ENCODE measurements around the gene CBFB. TPM values are rescaled to one million over a fixed set of nuclear protein-coding genes. Genes with fewer than 3 reads are reported as not detected.

Gene CBFB
- total RNA-seq, 2 experiments from 2014 or later = 58.8 to 59.6 TPM

DNA sequence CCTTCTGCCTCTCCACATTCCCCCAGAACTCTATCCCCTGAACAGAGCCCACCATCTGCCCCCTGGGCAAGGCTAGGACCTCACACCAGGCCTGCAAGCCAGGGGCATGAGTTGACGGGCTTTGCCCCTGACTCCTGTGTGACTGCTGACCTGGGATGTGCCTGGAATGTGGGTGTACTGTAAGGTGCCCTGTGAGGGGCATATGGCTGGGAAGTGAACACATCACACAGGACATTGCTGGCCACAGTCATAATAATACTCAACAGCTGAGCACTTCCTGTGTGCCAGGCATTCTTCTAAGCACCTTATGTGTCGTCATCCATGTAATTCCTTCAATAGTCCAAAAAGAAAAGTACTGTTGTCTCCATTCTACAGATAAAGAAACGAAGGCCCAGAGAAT, 27.2 kb upstream of the CBFB start:
- H3K4me3 ChIP-seq (ENCODE audit: low read length) = no peak overlapping the region
- H3K27ac Mint-ChIP-seq = no peak overlapping the region

DNA sequence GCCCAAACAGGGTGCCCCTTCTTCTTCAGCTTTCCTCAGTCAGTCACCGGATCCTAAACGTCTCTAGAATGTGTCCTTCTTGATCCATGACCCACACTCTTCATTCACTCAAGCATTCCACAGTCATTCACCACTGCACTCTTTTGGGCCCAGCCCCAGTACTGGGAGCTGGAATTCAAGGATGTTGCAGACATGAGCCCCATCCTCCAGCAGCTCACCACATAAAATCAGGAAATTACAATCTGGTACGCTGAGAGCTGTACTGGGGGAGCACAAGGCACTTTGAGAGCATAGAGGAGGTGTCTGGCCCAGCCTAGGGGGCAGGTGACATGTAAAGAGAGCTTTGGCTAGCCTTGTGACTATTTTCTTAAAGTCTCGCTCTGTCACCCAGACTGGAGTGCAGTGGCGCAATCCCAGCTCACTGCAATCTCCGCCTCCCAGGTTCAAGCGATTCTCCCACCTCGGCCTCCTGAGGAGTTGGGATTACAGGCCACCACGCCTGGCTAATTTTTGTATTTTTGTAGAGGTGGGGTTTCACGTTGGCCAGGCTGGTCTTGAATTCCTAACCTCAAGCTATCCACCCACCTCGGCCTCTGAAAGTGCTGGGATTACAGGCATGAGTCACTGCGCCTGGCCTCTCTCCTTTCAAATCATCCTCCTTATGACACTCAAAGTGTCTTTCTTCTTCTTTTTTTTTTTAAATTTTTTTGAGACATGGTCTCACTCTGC, 21.9 kb upstream of the CBFB start:
- H3K4me3 ChIP-seq (ENCODE audit: low read length) = no peak overlapping the region
- no peaks in the 10 kb centered on the region for H3K27me3 Mint-ChIP-seq

More for the DNA sequence above, 27.2 kb upstream of the CBFB start:
- peaks cover 9% of the 10 kb centered on the region for H3K36me3 ChIP-seq (ENCODE audit: insufficient read depth, low read length)
- Mint-ChIP-seq H3K36me3 (ENCODE audit: low read depth) (peaks cover 2% of the 10 kb centered on the region), H3K4me1 (ENCODE audit: low read depth) (peaks cover 9% of the 10 kb centered on the region), H3K4me3 (peak overlapping the region; percentile 79), H3K9me3 (no peaks in the 10 kb centered on the region), H3K27me3 (no peaks in the 10 kb centered on the region)
- H3K27ac ChIP-seq (ENCODE audit: low read depth in 1 of 2, low read length in 2 of 2) = no peak overlapping the region
- intact Hi-C loops (cut with DNase I, micrococcal nuclease) = no loop called here
- ATAC-seq (ENCODE audit: poor library complexity) (no peak), DNase-seq (no peak)
- H3K4me1 ChIP-seq (ENCODE audit: insufficient read depth, low read length) = peaks cover 18% of the 10 kb centered on the region
- H3K27me3 ChIP-seq (ENCODE audit: control insufficient read depth in 1 of 2, insufficient read depth in 2 of 2, low read length in 2 of 2) = no peaks in the 10 kb centered on the region
- CTCF ChIA-PET = no interaction called here
- POLR2A ChIA-PET = interaction anchor here (0.6 kb wide), 1 partner anchor 329 kb away, joined by 4 read pairs; no protein-coding TSS in a partner anchor
- TF ChIP-seq, protein P1, sequence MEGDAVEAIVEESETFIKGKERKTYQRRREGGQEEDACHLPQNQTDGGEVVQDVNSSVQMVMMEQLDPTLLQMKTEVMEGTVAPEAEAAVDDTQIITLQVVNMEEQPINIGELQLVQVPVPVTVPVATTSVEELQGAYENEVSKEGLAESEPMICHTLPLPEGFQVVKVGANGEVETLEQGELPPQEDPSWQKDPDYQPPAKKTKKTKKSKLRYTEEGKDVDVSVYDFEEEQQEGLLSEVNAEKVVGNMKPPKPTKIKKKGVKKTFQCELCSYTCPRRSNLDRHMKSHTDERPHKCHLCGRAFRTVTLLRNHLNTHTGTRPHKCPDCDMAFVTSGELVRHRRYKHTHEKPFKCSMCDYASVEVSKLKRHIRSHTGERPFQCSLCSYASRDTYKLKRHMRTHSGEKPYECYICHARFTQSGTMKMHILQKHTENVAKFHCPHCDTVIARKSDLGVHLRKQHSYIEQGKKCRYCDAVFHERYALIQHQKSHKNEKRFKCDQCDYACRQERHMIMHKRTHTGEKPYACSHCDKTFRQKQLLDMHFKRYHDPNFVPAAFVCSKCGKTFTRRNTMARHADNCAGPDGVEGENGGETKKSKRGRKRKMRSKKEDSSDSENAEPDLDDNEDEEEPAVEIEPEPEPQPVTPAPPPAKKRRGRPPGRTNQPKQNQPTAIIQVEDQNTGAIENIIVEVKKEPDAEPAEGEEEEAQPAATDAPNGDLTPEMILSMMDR (IDR thresholded peaks at IDR 0.05) = no peak
- H3K9me3 ChIP-seq (ENCODE audit: control insufficient read depth in 1 of 2, insufficient read depth in 1 of 2, low read length in 2 of 2) = no peaks in the 10 kb centered on the region

GRCh38 chr16:67009158-67009557, 19.8 kb upstream of the CBFB start:
- POLR2A ChIA-PET = no interaction called here
- Mint-ChIP-seq H3K4me3 (no peak overlapping the region), H3K27ac (no peak overlapping the region), H3K27me3 (no peaks in the 10 kb centered on the region), H3K4me1 (ENCODE audit: low read depth) (no peaks in the 10 kb centered on the region), H3K36me3 (ENCODE audit: low read depth) (peaks cover 5% of the 10 kb centered on the region), H3K9me3 (no peaks in the 10 kb centered on the region)
- intact Hi-C loops (cut with DNase I, micrococcal nuclease) = no loop called here
- Histone ChIP-seq H3K36me3 (ENCODE audit: insufficient read depth, low read length) (peaks cover 3% of the 10 kb centered on the region), H3K27me3 (ENCODE audit: control insufficient read depth in 1 of 2, insufficient read depth in 2 of 2, low read length in 2 of 2) (no peaks in the 10 kb centered on the region), H3K4me1 (ENCODE audit: insufficient read depth, low read length) (peaks cover 10% of the 10 kb centered on the region), H3K4me3 (ENCODE audit: low read length) (no peak overlapping the region), H3K27ac (ENCODE audit: low read depth in 1 of 2, low read length in 2 of 2) (no peak overlapping the region), H3K9me3 (ENCODE audit: control insufficient read depth in 1 of 2, insufficient read depth in 1 of 2, low read length in 2 of 2) (no peaks in the 10 kb centered on the region)
- DNase-seq = no peak
- TF ChIP-seq, protein P1 (IDR thresholded peaks at IDR 0.05) = no peak
- ATAC-seq (ENCODE audit: poor library complexity) = no peak
- CTCF ChIA-PET = no interaction called here

More for the DNA sequence above, 21.9 kb upstream of the CBFB start:
- H3K4me3 Mint-ChIP-seq = no peak overlapping the region
- H3K9me3 Mint-ChIP-seq = no peaks in the 10 kb centered on the region
- ATAC-seq (ENCODE audit: poor library complexity) = no peak
- no peak overlapping the region for H3K27ac ChIP-seq (ENCODE audit: low read depth in 1 of 2, low read length in 2 of 2)
- H3K36me3 Mint-ChIP-seq (ENCODE audit: low read depth) = peaks cover 5% of the 10 kb centered on the region
- H3K36me3 ChIP-seq (ENCODE audit: insufficient read depth, low read length) = peaks cover 9% of the 10 kb centered on the region
- no peaks in the 10 kb centered on the region for H3K4me1 ChIP-seq (ENCODE audit: insufficient read depth, low read length)
- TF ChIP-seq, protein P1 (IDR thresholded peaks at IDR 0.05) = no peak
- H3K27me3 ChIP-seq (ENCODE audit: control insufficient read depth in 1 of 2, insufficient read depth in 2 of 2, low read length in 2 of 2) = no peaks in the 10 kb centered on the region
- no peak for DNase-seq
- intact Hi-C loops (cut with DNase I, micrococcal nuclease) = no loop called here
- H3K4me1 Mint-ChIP-seq (ENCODE audit: low read depth) = no peaks in the 10 kb centered on the region
- no peaks in the 10 kb centered on the region for H3K9me3 ChIP-seq (ENCODE audit: control insufficient read depth in 1 of 2, insufficient read depth in 1 of 2, low read length in 2 of 2)
- H3K27ac Mint-ChIP-seq = no peak overlapping the region
- ChIA-PET POLR2A (no interaction called here), CTCF (no interaction called here)

Measured in CD4-positive, alpha-beta T cell (primary cell).